ENCODE measurements around the gene CEACAM7. TPM values are rescaled to one million over a fixed set of nuclear protein-coding genes. Genes with fewer than 3 reads are reported as not detected.

CEACAM7 gene
- total RNA-seq, 1 experiment from 2014 or later, result 0.43 TPM

- H3K27me3 ChIP-seq (replicated peaks; ENCODE audit: insufficient read depth, low read depth, low read length, poor library complexity), result peaks cover 12% of the 10 kb centered on the region
- no peaks in the 10 kb centered on the region for H3K4me1 ChIP-seq (ENCODE audit: insufficient read depth, low read length, poor library complexity, severe bottlenecking)
- no peak for DNase-seq (ENCODE audit: low spot score)
- POLR2A ChIA-PET (ENCODE audit: low non-redundant PET), result no interaction called here
- CTCF ChIA-PET, result no interaction called here
- TF ChIP-seq EZH2 (IDR thresholded peaks at IDR 0.05; ENCODE audit: borderline replicate concordance, low read depth, low read length, poor library complexity, severe bottlenecking), result no peak
- TF ChIP-seq, protein P1, sequence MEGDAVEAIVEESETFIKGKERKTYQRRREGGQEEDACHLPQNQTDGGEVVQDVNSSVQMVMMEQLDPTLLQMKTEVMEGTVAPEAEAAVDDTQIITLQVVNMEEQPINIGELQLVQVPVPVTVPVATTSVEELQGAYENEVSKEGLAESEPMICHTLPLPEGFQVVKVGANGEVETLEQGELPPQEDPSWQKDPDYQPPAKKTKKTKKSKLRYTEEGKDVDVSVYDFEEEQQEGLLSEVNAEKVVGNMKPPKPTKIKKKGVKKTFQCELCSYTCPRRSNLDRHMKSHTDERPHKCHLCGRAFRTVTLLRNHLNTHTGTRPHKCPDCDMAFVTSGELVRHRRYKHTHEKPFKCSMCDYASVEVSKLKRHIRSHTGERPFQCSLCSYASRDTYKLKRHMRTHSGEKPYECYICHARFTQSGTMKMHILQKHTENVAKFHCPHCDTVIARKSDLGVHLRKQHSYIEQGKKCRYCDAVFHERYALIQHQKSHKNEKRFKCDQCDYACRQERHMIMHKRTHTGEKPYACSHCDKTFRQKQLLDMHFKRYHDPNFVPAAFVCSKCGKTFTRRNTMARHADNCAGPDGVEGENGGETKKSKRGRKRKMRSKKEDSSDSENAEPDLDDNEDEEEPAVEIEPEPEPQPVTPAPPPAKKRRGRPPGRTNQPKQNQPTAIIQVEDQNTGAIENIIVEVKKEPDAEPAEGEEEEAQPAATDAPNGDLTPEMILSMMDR (conservative IDR thresholded peaks at IDR 0.05; ENCODE audit: low read depth, low read length), result no peak
- H3K9me3 ChIP-seq (ENCODE audit: low read depth, low read length, poor library complexity, severe bottlenecking), result no peaks in the 10 kb centered on the region
- BruUV-seq (replicated peaks), result no TSS peak
- no peak overlapping the region for H3K27ac ChIP-seq (ENCODE audit: low read depth, low read length, poor library complexity, severe bottlenecking)
- intact Hi-C loops (cut with micrococcal nuclease; ENCODE audit: unreplicated experiment), result no loop called here
- no peak overlapping the region for H3K4me3 ChIP-seq (ENCODE audit: low read depth, low read length, poor library complexity, severe bottlenecking)
- no peaks in the 10 kb centered on the region for H3K36me3 ChIP-seq (ENCODE audit: insufficient read depth, low read length, poor library complexity, severe bottlenecking)
These were observed 63.6 kb downstream of the CEACAM7 start for GRCh38 chr19:41624515-41624914.

GRCh38 chr19:41623360-41623759 is 64.7 kb downstream of the CEACAM7 start:
- H3K4me3 ChIP-seq (ENCODE audit: low read depth, low read length, poor library complexity, severe bottlenecking), result no peak overlapping the region
- DNase-seq (ENCODE audit: low spot score), result no peak
- CTCF ChIA-PET, result no interaction called here
- no peak overlapping the region for H3K27ac ChIP-seq (ENCODE audit: low read depth, low read length, poor library complexity, severe bottlenecking)
- no peaks in the 10 kb centered on the region for H3K36me3 ChIP-seq (ENCODE audit: insufficient read depth, low read length, poor library complexity, severe bottlenecking)
- no peaks in the 10 kb centered on the region for H3K9me3 ChIP-seq (ENCODE audit: low read depth, low read length, poor library complexity, severe bottlenecking)
- no TSS peak for BruUV-seq (replicated peaks)
- H3K4me1 ChIP-seq (ENCODE audit: insufficient read depth, low read length, poor library complexity, severe bottlenecking), result no peaks in the 10 kb centered on the region
- TF ChIP-seq EZH2 (IDR thresholded peaks at IDR 0.05; ENCODE audit: borderline replicate concordance, low read depth, low read length, poor library complexity, severe bottlenecking), result no peak
- TF ChIP-seq, protein P1 (conservative IDR thresholded peaks at IDR 0.05; ENCODE audit: low read depth, low read length), result no peak
- peaks cover 5% of the 10 kb centered on the region for H3K27me3 ChIP-seq (replicated peaks; ENCODE audit: insufficient read depth, low read depth, low read length, poor library complexity)
- intact Hi-C loops (cut with micrococcal nuclease; ENCODE audit: unreplicated experiment), result no loop called here
- POLR2A ChIA-PET (ENCODE audit: low non-redundant PET), result no interaction called here

Other genes with a start within 250 kb of the CEACAM7 start
- gene DMAC2, start 248.4 kb downstream of the CEACAM7 start, total RNA-seq (2021), result 86.5 and 96.6 TPM in 2 replicates
- not detected in 2 replicates for gene ERICH4, start 245.1 kb downstream of the CEACAM7 start, total RNA-seq (2021)
- gene CEACAM21, start 112.1 kb downstream of the CEACAM7 start, total RNA-seq (2021), result 4.3 and 6.1 TPM in 2 replicates
- not detected in 2 replicates for gene CEACAM4, start 61.2 kb downstream of the CEACAM7 start, total RNA-seq (2021)
- 0.54 and 0.90 TPM in 2 replicates for gene CEACAM5, start 20.4 kb upstream of the CEACAM7 start, total RNA-seq (2021)
- 2.1 and 2.4 TPM in 2 replicates for gene CEACAM6, start 67.3 kb upstream of the CEACAM7 start, total RNA-seq (2021)
- not detected in 2 replicates for gene CEACAM3, start 108.3 kb upstream of the CEACAM7 start, total RNA-seq (2021)
- gene LYPD4, start 156.4 kb upstream of the CEACAM7 start, total RNA-seq (2021), result not detected in 2 replicates
- not detected in 2 replicates for gene DMRTC2, start 156.8 kb upstream of the CEACAM7 start, total RNA-seq (2021)
- gene RPS19, start 172.0 kb upstream of the CEACAM7 start, total RNA-seq (2021), result 2,479 and 2,559 TPM in 2 replicates
- gene CD79A, start 189.0 kb upstream of the CEACAM7 start, total RNA-seq (2021), result 14.4 and 17.8 TPM in 2 replicates
- 159 and 164 TPM in 2 replicates for gene ARHGEF1, start 194.9 kb upstream of the CEACAM7 start, total RNA-seq (2021)
- gene ERFL, start 240.2 kb upstream of the CEACAM7 start, total RNA-seq (2021), result 0.95 and 1.2 TPM in 2 replicates